Mesenchymal stem cell (in vitro differentiated cells and primary cell): ENCODE measurements around the gene ATOSA.

Experiments used
- DNase-seq: peaks from one replicate; pipeline ENCODE4 v3.0.0-alpha.2; 2013
- H2AFZ ChIP-seq: one replicate; pipeline ENCODE4 v1.6.1; 2013; ENCODE audit warnings: low read depth, mild to moderate bottlenecking, control low read depth, inconsistent platforms, low read length, moderate library complexity
- H2AK5ac ChIP-seq: 2 replicates; pipeline ENCODE4 v1.6.1; 2013; ENCODE audit warnings: low read length, moderate library complexity, mild to moderate bottlenecking, inconsistent platforms; ENCODE audit not compliant: severe bottlenecking
- H2BK120ac ChIP-seq: one replicate; pipeline ENCODE4 v1.6.1; 2013; ENCODE audit warnings: low read depth, mild to moderate bottlenecking, inconsistent platforms, low read length, moderate library complexity
- H2BK12ac ChIP-seq, 2 experiments: one replicate each; pipeline ENCODE4 v1.6.1; 2013; ENCODE audit warnings: inconsistent platforms in 2 of 2, low read length in 2 of 2, mild to moderate bottlenecking in 2 of 2, moderate library complexity in 2 of 2, control low read depth in 1 of 2
- H2BK15ac ChIP-seq: one replicate; pipeline ENCODE4 v1.6.1; 2013; ENCODE audit warnings: mild to moderate bottlenecking, low read depth, inconsistent platforms; ENCODE audit not compliant: poor library complexity, severe bottlenecking
- H2BK5ac ChIP-seq: 2 replicates; pipeline ENCODE4 v1.6.1; 2013; ENCODE audit warnings: low read depth, mild to moderate bottlenecking, low read length, control low read depth, inconsistent platforms; ENCODE audit not compliant: poor library complexity, severe bottlenecking
- H3K14ac ChIP-seq, 2 experiments: one replicate each; pipeline ENCODE4 v1.6.1; 2013; ENCODE audit warnings: inconsistent platforms in 2 of 2, low read length in 2 of 2, control low read depth in 1 of 2, mild to moderate bottlenecking in 1 of 2, moderate library complexity in 1 of 2
- H3K18ac ChIP-seq, 2 experiments: one replicate each; pipeline ENCODE4 v1.6.1; 2013; ENCODE audit warnings: inconsistent platforms in 2 of 2, low read length in 2 of 2, control low read depth in 1 of 2, low read depth in 1 of 2, mild to moderate bottlenecking in 1 of 2
- H3K23ac ChIP-seq, 2 experiments: one replicate each; pipeline ENCODE4 v1.6.1; 2013; ENCODE audit warnings: inconsistent platforms in 2 of 2, low read length in 2 of 2, mild to moderate bottlenecking in 2 of 2, moderate library complexity in 2 of 2, control low read depth in 1 of 2
- H3K27ac ChIP-seq: 2 replicates; pipeline ENCODE4 v1.5.1; 2013; ENCODE audit warnings: mild to moderate bottlenecking, moderate library complexity, low read length, control low read depth, inconsistent platforms; ENCODE audit not compliant: poor library complexity, severe bottlenecking
- H3K27me3 ChIP-seq, 2 experiments: 2 replicates each; pipeline versions ENCODE4 v1.6.1 to v1.7.0; 2013; ENCODE audit warnings: low read length in 2 of 2, mild to moderate bottlenecking in 2 of 2, moderate library complexity in 2 of 2, control low read depth in 1 of 2, inconsistent platforms in 1 of 2; ENCODE audit not compliant: control insufficient read depth in 1 of 2, insufficient read depth in 1 of 2
- H3K36me3 ChIP-seq, 2 experiments: 2 replicates each; pipeline versions ENCODE4 v1.6.1 to v1.7.0; 2013; ENCODE audit warnings: low read length in 2 of 2, control low read depth in 1 of 2, inconsistent platforms in 1 of 2, low read depth in 1 of 2, mild to moderate bottlenecking in 1 of 2; ENCODE audit not compliant: insufficient read depth in 2 of 2, control insufficient read depth in 1 of 2
- H3K4ac ChIP-seq, 2 experiments: one replicate each; pipeline ENCODE4 v1.6.1; 2013; ENCODE audit warnings: inconsistent platforms in 2 of 2, low read length in 2 of 2, mild to moderate bottlenecking in 2 of 2, moderate library complexity in 2 of 2, control low read depth in 1 of 2, low read depth in 1 of 2
- H3K4me1 ChIP-seq: 2 replicates; pipeline ENCODE4 v1.6.1; 2013; ENCODE audit warnings: low read depth, low read length, control low read depth; ENCODE audit not compliant: control insufficient read depth, insufficient read depth
- H3K4me2 ChIP-seq: 2 replicates; pipeline ENCODE4 v1.6.1; 2013; ENCODE audit warnings: low read length, mild to moderate bottlenecking, inconsistent platforms; ENCODE audit not compliant: poor library complexity, severe bottlenecking
- H3K4me3 ChIP-seq, 2 experiments: 2 replicates each; pipeline versions ENCODE4 v1.5.1 to v1.7.0; 2013; ENCODE audit warnings: low read length in 2 of 2, mild to moderate bottlenecking in 2 of 2, control low read depth in 1 of 2, low read depth in 1 of 2; ENCODE audit not compliant: insufficient read depth in 1 of 2
- H3K79me1 ChIP-seq: replicated peaks from 2 replicates; pipeline ENCODE4 v1.6.1; 2013; ENCODE audit warnings: mild to moderate bottlenecking, control low read depth, low read length, inconsistent platforms; ENCODE audit not compliant: poor library complexity, severe bottlenecking
- H3K9ac ChIP-seq: 2 replicates; pipeline ENCODE4 v1.7.0; 2013; ENCODE audit warnings: mild to moderate bottlenecking, low read length, moderate library complexity
- H3K9me3 ChIP-seq: 2 replicates; pipeline ENCODE4 v1.7.0; 2013; ENCODE audit warnings: mild to moderate bottlenecking, low read length; ENCODE audit not compliant: control insufficient read depth
- H4K8ac ChIP-seq: one replicate; pipeline ENCODE4 v1.6.1; 2013; ENCODE audit warnings: inconsistent platforms, mild to moderate bottlenecking, low read length, moderate library complexity
- H4K91ac ChIP-seq: one replicate; pipeline ENCODE4 v1.6.1; 2013; ENCODE audit warnings: mild to moderate bottlenecking, low read length, inconsistent platforms
- WGBS: methylation state at CpG from one replicate; pipeline ENCODE4 v1.1.7; 2013; ENCODE audit warnings: mixed read lengths; 5-methylcytosine and 5-hydroxymethylcytosine counted together

ATOSA gene

DNA sequence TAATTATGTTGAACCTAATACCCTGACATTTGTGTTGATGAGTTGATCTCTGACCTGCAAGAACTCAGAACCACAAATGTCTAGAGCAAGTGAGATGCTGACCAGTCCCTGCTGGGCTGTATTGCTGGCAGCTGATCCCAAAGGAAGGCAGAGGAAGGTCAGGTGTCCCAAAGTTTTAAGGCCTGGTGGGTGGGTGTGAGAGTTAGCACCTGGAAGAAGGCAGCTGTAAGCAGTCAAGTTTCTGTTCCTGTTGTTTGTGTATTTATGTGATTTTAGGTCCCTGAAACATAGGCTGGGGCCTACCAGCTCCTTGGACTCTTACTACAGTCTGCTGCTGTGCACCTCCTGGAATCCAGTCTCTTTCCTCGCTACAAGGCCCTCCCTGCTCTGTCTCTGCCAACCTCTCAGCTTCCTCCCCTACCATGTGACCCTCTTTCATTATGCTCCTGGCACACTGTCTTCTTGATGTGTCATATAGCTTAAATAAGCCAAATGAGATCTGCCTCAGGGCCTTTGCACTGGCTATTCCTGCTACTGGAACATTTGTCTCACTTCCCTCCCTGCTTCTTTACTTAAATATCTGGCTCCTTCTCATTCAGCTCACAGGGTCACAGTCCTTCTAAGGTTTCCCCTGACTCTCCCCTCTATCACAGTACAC is 31.0 kb upstream of the ATOSA start:
- DNase-seq: no peak
- H3K23ac ChIP-seq: no peak overlapping the region
- H2AK5ac ChIP-seq: no peak overlapping the region
- WGBS: 95% methylated on average over 1 of the region's 1 CpG
- no peaks in the 10 kb centered on the region for H3K9me3 ChIP-seq
- no peaks in the 10 kb centered on the region for H3K27me3 ChIP-seq
- H4K8ac ChIP-seq: no peak overlapping the region
- H2AFZ ChIP-seq: no peak overlapping the region
- H3K4me3 ChIP-seq: no peak overlapping the region
- H2BK15ac ChIP-seq: no peak overlapping the region
- H3K4ac ChIP-seq: no peak overlapping the region
- H3K18ac ChIP-seq: no peak overlapping the region
- H3K14ac ChIP-seq: no peak overlapping the region
- H3K9ac ChIP-seq: no peak overlapping the region
- H3K4me2 ChIP-seq: no peak overlapping the region
- H3K4me1 ChIP-seq: no peaks in the 10 kb centered on the region
- H3K79me1 ChIP-seq: no peaks in the 10 kb centered on the region
- no peak overlapping the region for H3K27ac ChIP-seq
- no peaks in the 10 kb centered on the region for H3K36me3 ChIP-seq
- H4K91ac ChIP-seq: no peak overlapping the region
- no peak overlapping the region for H2BK120ac ChIP-seq
- H2BK5ac ChIP-seq: no peak overlapping the region
- H2BK12ac ChIP-seq: no peak overlapping the region

- Histone ChIP-seq H3K9ac (no peak overlapping the region), H3K4ac (no peak overlapping the region), H3K4me3 (no peak overlapping the region), H3K27me3 (no peaks in the 10 kb centered on the region), H2AK5ac (no peak overlapping the region), H3K4me1 (no peaks in the 10 kb centered on the region), H2BK15ac (no peak overlapping the region), H2BK5ac (no peak overlapping the region), H3K36me3 (no peaks in the 10 kb centered on the region), H2BK12ac (no peak overlapping the region), H4K8ac (no peak overlapping the region), H3K14ac (no peak overlapping the region), H3K27ac (no peak overlapping the region), H3K18ac (no peak overlapping the region), H3K79me1 (no peaks in the 10 kb centered on the region), H3K4me2 (no peak overlapping the region), H3K9me3 (no peaks in the 10 kb centered on the region), H2BK120ac (no peak overlapping the region), H3K23ac (no peak overlapping the region), H2AFZ (no peak overlapping the region), H4K91ac (no peak overlapping the region)
- 48% methylated on average over 10 of the region's 10 CpGs for WGBS
- DNase-seq: no peak
Observed at GRCh38 chr15:52709187-52709981, 30.2 kb upstream of the ATOSA start.

- no peak overlapping the region for H2BK15ac ChIP-seq
- no peaks in the 10 kb centered on the region for H3K27me3 ChIP-seq
- no peak overlapping the region for H2BK120ac ChIP-seq
- H2BK12ac ChIP-seq: no peak overlapping the region
- no peak overlapping the region for H3K14ac ChIP-seq
- H2BK5ac ChIP-seq: no peak overlapping the region
- H4K91ac ChIP-seq: no peak overlapping the region
- no peak overlapping the region for H3K18ac ChIP-seq
- H2AK5ac ChIP-seq: no peak overlapping the region
- no peak overlapping the region for H3K4me2 ChIP-seq
- no peaks in the 10 kb centered on the region for H3K4me1 ChIP-seq
- H3K27ac ChIP-seq: no peak overlapping the region
- H3K9ac ChIP-seq: no peak overlapping the region
- H2AFZ ChIP-seq: no peak overlapping the region
- no peak overlapping the region for H4K8ac ChIP-seq
- no peaks in the 10 kb centered on the region for H3K36me3 ChIP-seq
- H3K9me3 ChIP-seq: no peaks in the 10 kb centered on the region
- no peak overlapping the region for H3K4ac ChIP-seq
- H3K23ac ChIP-seq: no peak overlapping the region
- WGBS: no CpG with 5 or more reads among the region's 1 CpG
- H3K79me1 ChIP-seq: no peaks in the 10 kb centered on the region
- DNase-seq: no peak
- H3K4me3 ChIP-seq: no peak overlapping the region
Observed at GRCh38 chr15:52706091-52706490, 26.9 kb upstream of the ATOSA start.

GRCh38 chr15:52702390-52702789 is 23.2 kb upstream of the ATOSA start:
- Histone ChIP-seq H3K4ac (no peak overlapping the region), H2BK12ac (no peak overlapping the region), H3K14ac (no peak overlapping the region), H3K4me1 (no peaks in the 10 kb centered on the region), H3K4me2 (no peak overlapping the region), H4K8ac (no peak overlapping the region), H2BK15ac (no peak overlapping the region), H3K79me1 (no peaks in the 10 kb centered on the region), H3K9ac (no peak overlapping the region), H3K36me3 (no peaks in the 10 kb centered on the region), H3K9me3 (no peaks in the 10 kb centered on the region), H3K27me3 (no peaks in the 10 kb centered on the region), H3K23ac (no peak overlapping the region), H2AFZ (no peak overlapping the region), H2BK5ac (no peak overlapping the region), H4K91ac (no peak overlapping the region), H2AK5ac (no peak overlapping the region), H3K4me3 (no peak overlapping the region), H3K27ac (no peak overlapping the region), H3K18ac (no peak overlapping the region), H2BK120ac (no peak overlapping the region)
- DNase-seq: no peak
- 60% methylated on average over 1 of the region's 1 CpG for WGBS
